Measurements from ENCODE around the gene LMTK3.

The LMTK3 gene

DNA sequence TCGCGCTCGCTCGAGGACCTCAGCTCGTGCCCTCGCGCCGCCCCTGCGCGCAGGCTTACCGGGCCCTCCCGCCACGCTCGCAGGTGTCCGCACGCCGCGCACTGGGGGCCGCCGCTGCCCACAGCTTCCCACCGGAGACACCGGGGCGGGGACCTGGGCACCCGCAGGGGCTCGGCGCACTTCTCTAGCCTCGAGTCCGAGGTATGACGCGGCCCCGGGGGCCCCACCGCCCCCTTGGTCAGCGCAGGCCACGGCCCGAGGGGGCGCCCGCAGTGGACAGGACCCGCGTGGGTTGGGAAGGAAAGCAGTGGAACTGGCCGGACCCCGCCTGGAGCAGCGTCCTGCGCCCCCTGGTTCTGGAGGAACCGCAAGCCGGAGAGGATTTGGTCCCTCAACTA is 67.9 kb downstream of the LMTK3 start:
- no peak for DNase-seq

DNA sequence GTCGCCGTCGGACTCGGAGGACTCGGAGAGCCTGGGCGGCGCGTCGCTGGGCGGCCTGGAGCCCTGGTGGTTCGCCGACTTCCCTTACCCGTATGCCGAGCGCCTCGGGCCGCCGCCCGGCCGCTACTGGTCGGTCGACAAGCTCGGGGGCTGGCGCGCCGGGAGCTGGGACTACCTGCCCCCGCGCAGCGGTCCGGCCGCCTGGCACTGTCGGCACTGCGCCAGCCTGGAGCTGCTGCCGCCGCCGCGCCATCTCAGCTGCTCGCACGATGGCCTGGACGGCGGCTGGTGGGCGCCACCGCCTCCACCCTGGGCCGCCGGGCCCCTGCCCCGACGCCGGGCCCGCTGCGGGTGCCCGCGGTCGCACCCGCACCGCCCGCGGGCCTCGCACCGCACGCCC is 68.4 kb downstream of the LMTK3 start:
- DNase-seq = peak; percentile 18

DNA sequence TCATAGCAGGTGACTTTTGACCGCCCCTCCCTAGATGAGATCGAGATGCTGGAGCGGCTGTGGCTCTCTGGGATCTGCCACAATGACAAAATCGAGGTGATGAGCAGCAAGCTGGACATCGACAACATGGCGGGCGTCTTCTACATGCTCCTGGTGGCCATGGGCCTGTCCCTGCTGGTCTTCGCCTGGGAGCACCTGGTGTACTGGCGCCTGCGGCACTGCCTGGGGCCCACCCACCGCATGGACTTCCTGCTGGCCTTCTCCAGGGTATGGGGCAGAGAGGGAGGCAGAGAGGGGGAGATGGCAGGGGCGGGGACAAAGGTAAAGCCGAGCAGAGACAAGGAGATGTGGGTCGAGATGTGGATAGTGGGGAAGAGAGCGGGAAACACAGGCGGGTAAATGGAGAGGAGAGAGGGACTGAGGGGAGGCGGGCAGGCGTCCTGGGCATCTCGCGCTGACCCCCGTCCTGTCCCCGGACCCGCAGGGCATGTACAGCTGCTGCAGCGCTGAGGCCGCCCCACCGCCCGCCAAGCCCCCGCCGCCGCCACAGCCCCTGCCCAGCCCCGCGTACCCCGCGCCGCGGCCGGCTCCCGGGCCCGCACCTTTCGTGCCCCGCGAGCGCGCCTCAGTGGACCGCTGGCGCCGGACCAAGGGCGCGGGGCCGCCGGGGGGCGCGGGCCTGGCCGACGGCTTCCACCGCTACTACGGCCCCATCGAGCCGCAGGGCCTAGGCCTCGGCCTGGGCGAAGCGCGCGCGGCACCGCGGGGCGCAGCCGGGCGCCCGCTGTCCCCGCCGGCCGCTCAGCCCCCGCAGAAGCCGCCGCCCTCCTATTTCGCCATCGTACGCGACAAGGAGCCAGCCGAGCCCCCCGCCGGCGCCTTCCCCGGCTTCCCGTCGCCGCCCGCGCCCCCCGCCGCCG is 69.3 kb downstream of the LMTK3 start:
- no peak for DNase-seq

DNA sequence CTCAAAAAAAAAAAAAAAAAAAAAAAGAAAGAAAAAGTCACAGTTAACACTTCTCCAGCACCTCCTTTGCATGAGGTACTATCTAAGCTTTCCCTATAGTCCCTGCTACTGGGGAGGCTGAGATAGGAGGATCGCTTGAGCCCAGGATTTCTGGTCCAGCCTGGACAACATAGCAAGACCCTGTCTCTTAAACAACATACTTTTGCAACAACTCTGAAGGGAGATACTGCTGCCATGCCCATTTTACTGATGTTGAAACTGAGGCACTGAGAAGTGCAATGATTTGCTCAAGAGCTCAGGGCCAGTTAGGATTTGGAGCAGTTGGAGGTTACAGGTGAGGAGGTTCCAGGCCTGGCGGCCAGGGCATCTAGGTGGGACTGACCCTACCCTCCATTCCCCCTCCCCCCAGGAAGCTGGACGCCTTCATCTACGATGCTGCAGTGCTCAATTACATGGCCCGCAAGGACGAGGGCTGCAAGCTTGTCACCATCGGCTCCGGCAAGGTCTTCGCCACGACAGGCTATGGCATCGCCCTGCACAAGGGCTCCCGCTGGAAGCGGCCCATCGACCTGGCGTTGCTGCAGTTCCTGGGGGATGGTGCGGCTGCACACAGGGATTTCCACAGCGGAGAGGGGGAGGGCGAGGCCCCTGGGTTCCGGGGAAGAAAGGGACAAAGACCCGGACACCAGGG is 70.1 kb downstream of the LMTK3 start:
- no peak for DNase-seq

DNA sequence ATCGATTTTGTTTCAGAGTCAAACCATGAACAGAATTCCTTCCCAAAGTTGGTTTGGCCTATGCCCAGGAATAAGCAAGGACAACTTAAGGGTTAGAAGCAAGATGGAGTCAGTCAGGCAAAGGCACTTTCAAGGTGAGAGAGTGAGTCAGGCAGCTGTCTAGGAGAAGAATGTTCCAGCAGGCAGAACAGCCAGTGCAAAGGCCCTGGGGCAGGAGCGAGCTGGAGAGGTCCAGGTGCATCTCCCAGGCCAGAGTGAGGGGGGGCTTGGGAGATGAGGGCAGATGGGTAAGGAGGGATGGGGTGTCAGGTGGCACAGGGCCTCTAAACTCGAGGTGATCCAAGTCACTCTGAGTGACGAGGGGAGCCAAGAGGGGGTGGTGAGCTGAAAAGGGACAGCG is 75.0 kb downstream of the LMTK3 start:
- DNase-seq = no peak
